GM12801 (cell line): ENCODE measurements around the gene RNF123.

Experiments used
- TF ChIP-seq, protein P1 (sequence below): IDR thresholded peaks from one replicate; pipeline ENCODE4 v1.5.1; 2011; ENCODE audit warnings: control low read depth; ENCODE audit not compliant: insufficient read length; ENCODE audit errors: extremely low read depth

Gene RNF123

GRCh38 chr3:49699281-49699979 lies 10.1 kb downstream of the RNF123 start:
- TF ChIP-seq, protein P1, sequence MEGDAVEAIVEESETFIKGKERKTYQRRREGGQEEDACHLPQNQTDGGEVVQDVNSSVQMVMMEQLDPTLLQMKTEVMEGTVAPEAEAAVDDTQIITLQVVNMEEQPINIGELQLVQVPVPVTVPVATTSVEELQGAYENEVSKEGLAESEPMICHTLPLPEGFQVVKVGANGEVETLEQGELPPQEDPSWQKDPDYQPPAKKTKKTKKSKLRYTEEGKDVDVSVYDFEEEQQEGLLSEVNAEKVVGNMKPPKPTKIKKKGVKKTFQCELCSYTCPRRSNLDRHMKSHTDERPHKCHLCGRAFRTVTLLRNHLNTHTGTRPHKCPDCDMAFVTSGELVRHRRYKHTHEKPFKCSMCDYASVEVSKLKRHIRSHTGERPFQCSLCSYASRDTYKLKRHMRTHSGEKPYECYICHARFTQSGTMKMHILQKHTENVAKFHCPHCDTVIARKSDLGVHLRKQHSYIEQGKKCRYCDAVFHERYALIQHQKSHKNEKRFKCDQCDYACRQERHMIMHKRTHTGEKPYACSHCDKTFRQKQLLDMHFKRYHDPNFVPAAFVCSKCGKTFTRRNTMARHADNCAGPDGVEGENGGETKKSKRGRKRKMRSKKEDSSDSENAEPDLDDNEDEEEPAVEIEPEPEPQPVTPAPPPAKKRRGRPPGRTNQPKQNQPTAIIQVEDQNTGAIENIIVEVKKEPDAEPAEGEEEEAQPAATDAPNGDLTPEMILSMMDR: no peak

- TF ChIP-seq, protein P1: no peak
Measured at GRCh38 chr3:49700014-49700413, 10.7 kb downstream of the RNF123 start.

GRCh38 chr3:49700453-49701128 lies 11.2 kb downstream of the RNF123 start:
- TF ChIP-seq, protein P1: no peak

DNA sequence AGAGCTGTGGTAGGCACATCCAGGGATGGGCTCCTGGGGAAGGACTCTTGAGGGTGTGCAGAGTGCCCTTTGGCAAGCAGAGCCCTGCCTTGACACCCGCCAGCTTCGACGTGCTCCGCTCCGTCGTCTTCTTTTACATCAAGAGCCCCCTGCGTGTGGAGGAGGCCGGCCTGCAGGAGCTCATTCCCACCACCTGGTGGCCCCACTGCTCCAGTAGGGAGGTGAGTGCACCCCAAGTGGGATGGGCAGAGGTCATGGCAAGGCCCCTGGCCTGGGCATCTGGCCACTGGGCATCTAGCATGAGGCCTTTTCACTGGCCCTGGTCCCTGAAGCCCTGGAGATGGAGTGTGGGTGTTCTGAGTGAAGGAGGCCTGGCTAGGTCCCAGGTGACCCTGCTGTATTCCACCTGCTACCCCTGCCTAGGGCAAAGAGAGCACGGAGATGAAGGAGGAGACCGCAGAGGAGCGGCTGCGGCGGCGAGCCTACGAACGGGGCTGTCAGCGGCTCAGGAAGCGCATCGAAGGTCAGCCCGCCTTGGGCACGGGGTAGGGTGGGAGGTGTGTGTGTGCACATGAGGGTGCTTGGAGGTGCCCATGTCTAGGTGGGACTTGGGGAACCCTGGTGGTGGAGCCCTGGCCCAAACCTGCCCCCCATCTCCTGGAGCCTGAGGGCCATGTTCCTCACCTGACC lies 12.2 kb downstream of the RNF123 start:
- TF ChIP-seq, protein P1: no peak

- TF ChIP-seq, protein P1: no peak
Measured at GRCh38 chr3:49702672-49703071, 13.3 kb downstream of the RNF123 start.

GRCh38 chr3:49703443-49703927 lies 14.1 kb downstream of the RNF123 start:
- TF ChIP-seq, protein P1: no peak

- TF ChIP-seq, protein P1: no peak
Measured at GRCh38 chr3:49703956-49704355, 14.6 kb downstream of the RNF123 start.
